MM.1S (cell line): ENCODE data around the gene CD81.

Source experiments
- CTCF ChIP-seq: fragments of 300-600 bp; sonication (generic); IDR thresholded peaks from 2 replicates; pipeline ENCODE4 v1.5.1; 2016; ENCODE audit warnings: antibody characterized with exemption, low read length, mixed read lengths
- EZH2 ChIP-seq: fragments of 300-600 bp; sonication (generic); optimal IDR thresholded peaks from 2 replicates; pipeline ENCODE3; 2017; ENCODE audit warnings: low read depth, mild to moderate bottlenecking, antibody characterized with exemption, low read length, mixed read lengths
- EZH2phosphoT487 ChIP-seq: fragments of 300-600 bp; sonication (generic); IDR thresholded peaks from 2 replicates; pipeline ENCODE4 v1.6.1; 2018; ENCODE audit warnings: antibody characterized with exemption, low read length

GRCh38 chr11:2390091-2390724, 13.1 kb downstream of the CD81 start:
- TF ChIP-seq CTCF (no peak), EZH2phosphoT487 (no peak), EZH2 (no peak)
